Measurements from ENCODE around the gene TIMM10B. TPM values are rescaled to one million over a fixed set of nuclear protein-coding genes. Genes with fewer than 3 reads are reported as not detected.

The TIMM10B gene
- total and polyA plus RNA-seq, 9 of the 15 experiments (the other 6 are each of a cell fraction or from before 2014, with no cell fraction given) = 43.2 to 163 (median 57.0) TPM

DNA sequence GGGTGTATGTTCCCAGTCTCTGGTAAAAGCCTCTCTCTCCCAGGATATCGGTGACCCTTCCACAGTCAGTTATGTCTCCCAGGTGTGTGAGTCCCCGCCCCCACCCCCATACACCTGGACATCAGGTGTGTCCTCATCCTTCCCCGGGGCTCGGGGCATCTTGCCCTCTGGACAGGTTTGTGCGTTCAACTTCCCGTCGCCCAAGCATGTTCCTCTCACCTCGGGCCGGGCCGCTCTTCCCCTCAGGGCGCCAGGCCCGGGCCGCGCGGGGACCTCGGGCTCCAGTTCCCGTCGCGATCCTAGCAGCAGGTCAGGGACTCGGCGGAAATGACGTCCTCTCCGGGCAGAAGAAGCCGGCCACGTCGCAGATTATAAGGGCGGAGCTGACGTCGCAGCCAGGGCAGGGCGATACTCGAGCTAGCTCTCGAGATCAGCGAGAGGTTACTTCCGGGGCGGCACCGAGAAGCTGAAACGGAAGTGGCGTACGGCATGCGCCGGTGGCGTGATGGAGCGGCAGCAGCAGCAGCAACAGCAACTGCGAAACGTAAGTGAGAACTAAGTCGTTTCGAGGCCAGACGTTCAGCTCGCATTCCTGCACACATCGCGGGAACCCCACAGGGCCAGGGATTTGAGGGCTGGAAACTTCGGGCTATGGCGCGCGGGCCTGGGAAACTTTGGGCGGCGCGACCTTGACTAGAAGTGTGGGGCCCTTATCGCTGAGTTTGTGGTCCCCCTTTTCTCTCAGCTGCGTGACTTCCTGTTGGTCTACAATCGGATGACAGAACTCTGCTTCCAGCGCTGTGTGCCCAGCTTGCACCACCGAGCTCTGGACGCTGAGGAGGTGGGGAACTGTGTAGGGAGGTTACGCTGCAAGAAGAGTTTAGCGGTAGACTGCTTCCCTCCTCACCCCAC, at the start of gene TIMM10B, which contains the start of gene ARFIP2 (continued):
- no peak; the same call in 1 of the 2 replicates for TF ChIP-seq KLF1 (tag; IDR thresholded peaks at IDR 0.05)
- peak; percentile 29 to 89; a peak in 2 of 4 replicates for TF ChIP-seq HDAC1 (IDR thresholded peaks at IDR 0.05)
- TF ChIP-seq ZNF174 (CRISPR knock-in tag; IDR thresholded peaks at IDR 0.05) = no peak
- TF ChIP-seq CEBPB (tag; IDR thresholded peaks at IDR 0.05) = no peak
- TF ChIP-seq PRPF4 (IDR thresholded peaks at IDR 0.05; ENCODE audit: insufficient read depth, low read depth, low read length, poor library complexity, severe bottlenecking) = no peak
- no peak; the same call in 1 of the 2 replicates for TF ChIP-seq TCF7 (IDR thresholded peaks at IDR 0.05; ENCODE audit: borderline replicate concordance)
- TF ChIP-seq HNRNPK (IDR thresholded peaks at IDR 0.05; ENCODE audit: low read depth, low read length, poor library complexity, severe bottlenecking) = no peak
- no peak for TF ChIP-seq CCNT2 (IDR thresholded peaks at IDR 0.05; ENCODE audit: borderline replicate concordance, extremely low read depth, insufficient read length, low read depth, low read length)
- TF ChIP-seq ELF1 (tag; IDR thresholded peaks at IDR 0.05) = peak; percentile 69
- TF ChIP-seq, protein P1, sequence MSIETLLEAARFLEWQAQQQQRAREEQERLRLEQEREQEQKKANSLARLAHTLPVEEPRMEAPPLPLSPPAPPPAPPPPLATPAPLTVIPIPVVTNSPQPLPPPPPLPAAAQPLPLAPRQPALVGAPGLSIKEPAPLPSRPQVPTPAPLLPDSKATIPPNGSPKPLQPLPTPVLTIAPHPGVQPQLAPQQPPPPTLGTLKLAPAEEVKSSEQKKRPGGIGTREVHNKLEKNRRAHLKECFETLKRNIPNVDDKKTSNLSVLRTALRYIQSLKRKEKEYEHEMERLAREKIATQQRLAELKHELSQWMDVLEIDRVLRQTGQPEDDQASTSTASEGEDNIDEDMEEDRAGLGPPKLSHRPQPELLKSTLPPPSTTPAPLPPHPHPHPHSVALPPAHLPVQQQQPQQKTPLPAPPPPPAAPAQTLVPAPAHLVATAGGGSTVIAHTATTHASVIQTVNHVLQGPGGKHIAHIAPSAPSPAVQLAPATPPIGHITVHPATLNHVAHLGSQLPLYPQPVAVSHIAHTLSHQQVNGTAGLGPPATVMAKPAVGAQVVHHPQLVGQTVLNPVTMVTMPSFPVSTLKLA (conservative IDR thresholded peaks at IDR 0.05) = peak; percentile 88 to 92
- TF ChIP-seq, protein P2, sequence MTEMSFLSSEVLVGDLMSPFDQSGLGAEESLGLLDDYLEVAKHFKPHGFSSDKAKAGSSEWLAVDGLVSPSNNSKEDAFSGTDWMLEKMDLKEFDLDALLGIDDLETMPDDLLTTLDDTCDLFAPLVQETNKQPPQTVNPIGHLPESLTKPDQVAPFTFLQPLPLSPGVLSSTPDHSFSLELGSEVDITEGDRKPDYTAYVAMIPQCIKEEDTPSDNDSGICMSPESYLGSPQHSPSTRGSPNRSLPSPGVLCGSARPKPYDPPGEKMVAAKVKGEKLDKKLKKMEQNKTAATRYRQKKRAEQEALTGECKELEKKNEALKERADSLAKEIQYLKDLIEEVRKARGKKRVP (CRISPR knock-in tag; IDR thresholded peaks at IDR 0.05) = no peak
- no peak for TF ChIP-seq BMI1 (IDR thresholded peaks at IDR 0.05; ENCODE audit: low read length)
- TF ChIP-seq, protein P3, sequence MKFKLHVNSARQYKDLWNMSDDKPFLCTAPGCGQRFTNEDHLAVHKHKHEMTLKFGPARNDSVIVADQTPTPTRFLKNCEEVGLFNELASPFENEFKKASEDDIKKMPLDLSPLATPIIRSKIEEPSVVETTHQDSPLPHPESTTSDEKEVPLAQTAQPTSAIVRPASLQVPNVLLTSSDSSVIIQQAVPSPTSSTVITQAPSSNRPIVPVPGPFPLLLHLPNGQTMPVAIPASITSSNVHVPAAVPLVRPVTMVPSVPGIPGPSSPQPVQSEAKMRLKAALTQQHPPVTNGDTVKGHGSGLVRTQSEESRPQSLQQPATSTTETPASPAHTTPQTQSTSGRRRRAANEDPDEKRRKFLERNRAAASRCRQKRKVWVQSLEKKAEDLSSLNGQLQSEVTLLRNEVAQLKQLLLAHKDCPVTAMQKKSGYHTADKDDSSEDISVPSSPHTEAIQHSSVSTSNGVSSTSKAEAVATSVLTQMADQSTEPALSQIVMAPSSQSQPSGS (CRISPR knock-in tag; IDR thresholded peaks at IDR 0.05) = no peak
- TF ChIP-seq FOS (IDR thresholded peaks at IDR 0.05; ENCODE audit: extremely low read depth, insufficient read length) = no peak
- TF ChIP-seq ZKSCAN1 (IDR thresholded peaks at IDR 0.05; ENCODE audit: low read depth, low read length) = no peak
- TF ChIP-seq, protein P4, sequence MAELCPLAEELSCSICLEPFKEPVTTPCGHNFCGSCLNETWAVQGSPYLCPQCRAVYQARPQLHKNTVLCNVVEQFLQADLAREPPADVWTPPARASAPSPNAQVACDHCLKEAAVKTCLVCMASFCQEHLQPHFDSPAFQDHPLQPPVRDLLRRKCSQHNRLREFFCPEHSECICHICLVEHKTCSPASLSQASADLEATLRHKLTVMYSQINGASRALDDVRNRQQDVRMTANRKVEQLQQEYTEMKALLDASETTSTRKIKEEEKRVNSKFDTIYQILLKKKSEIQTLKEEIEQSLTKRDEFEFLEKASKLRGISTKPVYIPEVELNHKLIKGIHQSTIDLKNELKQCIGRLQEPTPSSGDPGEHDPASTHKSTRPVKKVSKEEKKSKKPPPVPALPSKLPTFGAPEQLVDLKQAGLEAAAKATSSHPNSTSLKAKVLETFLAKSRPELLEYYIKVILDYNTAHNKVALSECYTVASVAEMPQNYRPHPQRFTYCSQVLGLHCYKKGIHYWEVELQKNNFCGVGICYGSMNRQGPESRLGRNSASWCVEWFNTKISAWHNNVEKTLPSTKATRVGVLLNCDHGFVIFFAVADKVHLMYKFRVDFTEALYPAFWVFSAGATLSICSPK (IDR thresholded peaks at IDR 0.05; ENCODE audit: borderline replicate concordance) = no peak; the same call in 1 of the 2 replicates
- no peak for TF ChIP-seq DPF2 (IDR thresholded peaks at IDR 0.05)
- TF ChIP-seq SAP30 (IDR thresholded peaks at IDR 0.05; ENCODE audit: borderline replicate concordance, insufficient read depth, low read depth, low read length, poor library complexity, severe bottlenecking) = peak; percentile 74
- TF ChIP-seq TAL1 (IDR thresholded peaks at IDR 0.05) = no peak
- TF ChIP-seq PHB2 (IDR thresholded peaks at IDR 0.05; ENCODE audit: low read depth) = 0 out of 2 replicates have a peak, but pooled peaks have one; percentile 12
- no peak for TF ChIP-seq U2AF1 (optimal IDR thresholded peaks at IDR 0.05; ENCODE audit: low read depth, low read length)
- no peak for TF ChIP-seq ZNF699 (CRISPR knock-in tag; IDR thresholded peaks at IDR 0.05; ENCODE audit: insufficient replicate concordance)
